Measurements from ENCODE around the gene CTNND2.

CTNND2 gene

GRCh38 chr5:11611011-11611410 is 293.2 kb downstream of the CTNND2 start:
- TF ChIP-seq CTCF (conservative IDR thresholded peaks at IDR 0.05; ENCODE audit: low read depth) = no peak
- H3K27ac ChIP-seq = no peak overlapping the region
- no peak for DNase-seq (ENCODE audit: low spot score)
- ChIA-PET POLR2A (ENCODE audit: low non-redundant PET) (no interaction called here), CTCF (no interaction called here)

- CTCF ChIA-PET = interaction anchor here (1.1 kb wide), 1 partner anchor 23 kb away, joined by 3 read pairs; no protein-coding TSS in a partner anchor
- POLR2A ChIA-PET (ENCODE audit: low non-redundant PET) = no interaction called here
- no peak for DNase-seq (ENCODE audit: low spot score)
- TF ChIP-seq CTCF (conservative IDR thresholded peaks at IDR 0.05; ENCODE audit: low read depth) = no peak
- H3K27ac ChIP-seq = no peak overlapping the region
Observed at GRCh38 chr5:11609570-11610303, 294.5 kb downstream of the CTNND2 start.

- ChIA-PET POLR2A (ENCODE audit: low non-redundant PET) (no interaction called here), CTCF (no interaction called here)
- H3K27ac ChIP-seq = no peak overlapping the region
- TF ChIP-seq CTCF (conservative IDR thresholded peaks at IDR 0.05; ENCODE audit: low read depth) = no peak
- no peak for DNase-seq (ENCODE audit: low spot score)
Observed at GRCh38 chr5:11608530-11608929, 295.7 kb downstream of the CTNND2 start.

- CTCF ChIA-PET = no interaction called here
- no peak for TF ChIP-seq CTCF (conservative IDR thresholded peaks at IDR 0.05; ENCODE audit: low read depth)
- H3K27ac ChIP-seq = no peak overlapping the region
- no peak for DNase-seq (ENCODE audit: low spot score)
- POLR2A ChIA-PET (ENCODE audit: low non-redundant PET) = no interaction called here
Observed at GRCh38 chr5:11607944-11608483, 296.2 kb downstream of the CTNND2 start.

GRCh38 chr5:11602298-11602697 is 301.9 kb downstream of the CTNND2 start:
- DNase-seq (ENCODE audit: low spot score) = no peak
- CTCF ChIA-PET = no interaction called here
- no peak overlapping the region for H3K27ac ChIP-seq
- POLR2A ChIA-PET (ENCODE audit: low non-redundant PET) = no interaction called here
- no peak for TF ChIP-seq CTCF (conservative IDR thresholded peaks at IDR 0.05; ENCODE audit: low read depth)

GRCh38 chr5:11599499-11599898 is 304.7 kb downstream of the CTNND2 start:
- no peak for DNase-seq (ENCODE audit: low spot score)
- ChIA-PET POLR2A (ENCODE audit: low non-redundant PET) (no interaction called here), CTCF (no interaction called here)
- H3K27ac ChIP-seq = no peak overlapping the region
- TF ChIP-seq CTCF (conservative IDR thresholded peaks at IDR 0.05; ENCODE audit: low read depth) = no peak

All from RWPE1 (cell line).